Tibial nerve (tissue), 4 donors: ENCODE results near the gene C3. TPM values are rescaled to one million over a fixed set of nuclear protein-coding genes. Genes with fewer than 3 reads are reported as not detected.
A peak's percentile ranks its signal among the peaks of the same experiment; 100 is the strongest.
"Not testable (repeated sequence)": the region's sequence is repeated elsewhere in the genome, so short reads cannot be mapped to it uniquely, and the experiment has no call there.

ENCODE experiments used
- DNase-seq, 2 donors: peaks; one replicate each; pipeline ENCODE4 v3.0.0-alpha.2; 2019; ENCODE audit warnings: low spot score in 2 of 2
- H3K27ac ChIP-seq, 4 donors: fragments of 200-600 bp; sonication (generic) in 3 of 4; one replicate each; pipeline ENCODE4 v1.5.1; 2017 to 2019; ENCODE audit warnings: mild to moderate bottlenecking in 1 of 4
- H3K27me3 ChIP-seq, 2 donors: fragments of 200-600 bp; sonication (generic) in 1 of 2; one replicate each; pipeline versions ENCODE4 v1.5.1 to v1.6.0; 2017 to 2019
- H3K36me3 ChIP-seq, 3 donors: fragments of 200-600 bp; sonication (generic); one replicate each; pipeline ENCODE4 v1.5.1; 2018 to 2019
- H3K4me1 ChIP-seq, 4 donors: fragments of 200-600 bp; sonication (generic) in 3 of 4; one replicate each; pipeline ENCODE4 v1.5.1; 2017 to 2019
- H3K4me3 ChIP-seq, 4 donors: fragments of 200-600 bp; sonication (generic) in 3 of 4; one replicate each; pipeline ENCODE4 v1.5.1; 2017 to 2019; ENCODE audit warnings: mild to moderate bottlenecking in 1 of 4, moderate library complexity in 1 of 4
- H3K9me3 ChIP-seq, 4 donors: fragments of 200-600 bp; sonication (generic) in 3 of 4; one replicate each; pipeline ENCODE4 v1.5.1; 2017 to 2019
- EP300 ChIP-seq, 2 donors: sonication (generic); formaldehyde crosslinking; IDR thresholded peaks; one replicate each; pipeline ENCODE4 v1.6.1; 2017; ENCODE audit warnings: antibody characterized with exemption in 2 of 2, mild to moderate bottlenecking in 1 of 2
- POLR2A ChIP-seq, 2 donors: fragments of 450-650 bp; IDR thresholded peaks; one replicate each; pipeline ENCODE4 v1.6.1; 2017; ENCODE audit warnings: antibody characterized with exemption in 2 of 2, mild to moderate bottlenecking in 2 of 2, moderate library complexity in 2 of 2
- WGBS, 2 donors: methylation state at CpG; one replicate each; pipeline ENCODE4 v1.1.5; 2018; 5-methylcytosine and 5-hydroxymethylcytosine counted together
- total RNA-seq, 4 donors: library from RNA; depleted of rRNA; stranded (reverse); fragments of >200 nt; gene quantifications; one replicate each; pipeline ENCODE4 v1.1.0, GENCODE V29; 2016
- TF ChIP-seq, protein P1 (sequence below), 5 experiments: fragments of 200-600 bp in 3 of 5; fragments of 450-650 bp in 2 of 5; sonication (generic) in 3 of 5; IDR thresholded peaks; one replicate each; pipeline ENCODE4 v1.5.1; 2016 to 2019; ENCODE audit warnings: antibody characterized with exemption in 5 of 5, mild to moderate bottlenecking in 3 of 5, moderate library complexity in 2 of 5

C3 gene
- total RNA-seq, 4 donors from 2014 or later, result 256 to 1,128 (median 733) TPM

DNA sequence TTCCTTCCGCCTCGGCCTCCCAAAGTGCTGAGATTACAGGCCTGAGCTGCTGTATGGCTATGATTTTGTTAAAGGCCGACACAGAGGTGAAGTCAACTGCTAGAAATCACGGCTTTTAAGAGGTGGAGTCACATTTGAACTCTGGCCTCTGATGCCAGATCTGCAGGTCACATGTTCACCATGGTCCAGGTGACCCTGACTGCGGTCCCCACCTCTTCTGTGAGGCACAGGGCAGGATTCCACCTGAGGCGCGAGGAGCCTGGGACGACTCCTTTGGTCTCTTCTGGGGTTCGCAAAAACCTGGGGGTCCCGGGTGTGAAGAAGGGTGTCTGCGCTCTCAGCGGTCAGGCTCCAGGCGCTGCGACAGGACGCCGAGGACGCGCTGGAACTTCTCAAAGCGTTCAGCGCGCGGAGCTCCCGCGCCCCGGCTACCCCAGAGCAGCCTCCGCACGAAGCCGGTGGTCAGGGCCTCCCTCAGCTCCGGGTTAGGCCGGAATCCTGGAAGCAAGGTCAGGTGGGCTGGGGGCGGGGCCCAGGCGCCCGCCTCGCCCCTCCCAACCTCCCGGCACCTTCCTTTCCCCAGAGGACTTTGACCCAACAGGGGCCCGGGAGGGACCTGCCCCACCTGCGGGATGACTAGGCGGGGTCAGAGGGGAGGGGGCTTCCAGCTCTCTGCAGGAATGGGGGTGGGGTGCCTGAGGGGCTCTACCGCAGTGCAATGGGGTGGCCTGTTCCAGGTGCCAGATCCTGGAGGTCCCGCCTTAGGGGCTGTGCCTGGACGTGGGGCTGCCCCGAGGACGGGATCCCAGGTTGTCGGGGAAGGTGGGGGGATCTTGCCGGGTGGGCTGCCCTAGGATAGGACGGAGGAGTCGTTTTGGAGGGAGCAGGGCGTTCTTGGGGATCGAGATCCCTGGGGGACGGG is 32.1 kb upstream of the C3 start:
- no peaks in the 10 kb centered on the region for H3K9me3 ChIP-seq
- H3K4me1 ChIP-seq, result peaks cover 0 to 23% (median 9%) of the 10 kb centered on the region in 4 donors
- peak overlapping the region; percentile 19 to 76 (median 72) for H3K27ac ChIP-seq
- no peaks in the 10 kb centered on the region for H3K27me3 ChIP-seq
- TF ChIP-seq, protein P1, sequence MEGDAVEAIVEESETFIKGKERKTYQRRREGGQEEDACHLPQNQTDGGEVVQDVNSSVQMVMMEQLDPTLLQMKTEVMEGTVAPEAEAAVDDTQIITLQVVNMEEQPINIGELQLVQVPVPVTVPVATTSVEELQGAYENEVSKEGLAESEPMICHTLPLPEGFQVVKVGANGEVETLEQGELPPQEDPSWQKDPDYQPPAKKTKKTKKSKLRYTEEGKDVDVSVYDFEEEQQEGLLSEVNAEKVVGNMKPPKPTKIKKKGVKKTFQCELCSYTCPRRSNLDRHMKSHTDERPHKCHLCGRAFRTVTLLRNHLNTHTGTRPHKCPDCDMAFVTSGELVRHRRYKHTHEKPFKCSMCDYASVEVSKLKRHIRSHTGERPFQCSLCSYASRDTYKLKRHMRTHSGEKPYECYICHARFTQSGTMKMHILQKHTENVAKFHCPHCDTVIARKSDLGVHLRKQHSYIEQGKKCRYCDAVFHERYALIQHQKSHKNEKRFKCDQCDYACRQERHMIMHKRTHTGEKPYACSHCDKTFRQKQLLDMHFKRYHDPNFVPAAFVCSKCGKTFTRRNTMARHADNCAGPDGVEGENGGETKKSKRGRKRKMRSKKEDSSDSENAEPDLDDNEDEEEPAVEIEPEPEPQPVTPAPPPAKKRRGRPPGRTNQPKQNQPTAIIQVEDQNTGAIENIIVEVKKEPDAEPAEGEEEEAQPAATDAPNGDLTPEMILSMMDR (IDR thresholded peaks at IDR 0.05), result no peak
- TF ChIP-seq EP300 (IDR thresholded peaks at IDR 0.05) (no peak), POLR2A (IDR thresholded peaks at IDR 0.05) (no peak)
- DNase-seq, result no peak
- H3K4me3 ChIP-seq, result peak overlapping the region in 3 of 4 donors; percentile 44 to 53 (median 49)
- peaks cover 0 to 51% (median 15%) of the 10 kb centered on the region in 3 donors for H3K36me3 ChIP-seq
- 62 to 63% methylated on average over 41 to 45 of the region's 50 CpGs for WGBS, 2 donors

DNA sequence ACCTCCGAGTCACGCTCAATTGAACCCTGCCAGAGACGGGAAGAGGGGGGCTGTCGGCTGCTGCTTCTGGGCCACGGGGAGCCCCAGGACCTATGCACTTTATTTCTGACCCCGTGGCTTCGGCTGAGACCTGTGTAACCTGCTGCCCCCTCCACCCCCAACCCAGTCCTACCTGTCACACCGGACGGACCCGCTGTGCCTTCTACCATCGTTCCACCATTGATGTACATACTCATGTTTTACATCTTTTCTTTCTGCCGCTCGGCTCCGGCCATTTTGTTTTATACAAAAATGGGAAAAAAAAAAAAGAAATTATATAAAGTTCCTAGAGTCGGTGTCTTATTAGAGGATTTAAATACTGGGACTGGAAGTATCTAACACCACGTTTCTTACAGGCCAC is 30.7 kb upstream of the C3 start:
- TF ChIP-seq, protein P1 (IDR thresholded peaks at IDR 0.05), result no peak
- TF ChIP-seq EP300 (IDR thresholded peaks at IDR 0.05) (no peak), POLR2A (IDR thresholded peaks at IDR 0.05) (no peak)
- no peaks in the 10 kb centered on the region for H3K27me3 ChIP-seq
- H3K4me3 ChIP-seq, result no peak overlapping the region
- H3K9me3 ChIP-seq, result no peaks in the 10 kb centered on the region
- H3K36me3 ChIP-seq, result peaks cover 4 to 65% (median 22%) of the 10 kb centered on the region in 3 donors
- peaks cover 0 to 23% (median 9%) of the 10 kb centered on the region in 4 donors for H3K4me1 ChIP-seq
- H3K27ac ChIP-seq, result no peak overlapping the region
- DNase-seq, result no peak
- 88 to 90% methylated on average over 16 of the region's 16 CpGs for WGBS, 2 donors

DNA sequence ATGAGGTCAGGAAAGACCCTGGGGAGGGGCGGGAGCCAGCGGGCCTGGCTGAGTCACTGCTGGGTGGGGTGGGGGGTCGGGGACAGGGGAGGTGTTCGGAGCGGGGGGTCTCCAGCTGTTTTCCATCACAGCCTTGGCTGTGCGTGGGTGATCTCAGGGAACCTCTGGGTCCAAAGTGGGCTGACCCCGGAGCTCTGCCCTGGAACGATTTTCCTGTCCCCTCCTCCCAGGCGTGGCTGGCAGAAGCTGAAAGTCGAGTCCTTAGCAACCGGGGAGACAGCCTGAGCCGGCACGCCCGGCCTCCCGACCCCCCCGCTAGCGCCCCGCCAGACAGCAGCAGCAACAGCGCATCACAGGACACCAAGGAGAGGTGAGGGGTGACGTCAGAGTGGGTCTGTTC is 29.6 kb upstream of the C3 start:
- Histone ChIP-seq H3K9me3 (no peaks in the 10 kb centered on the region), H3K27me3 (no peaks in the 10 kb centered on the region), H3K36me3 (peaks cover 4 to 73% (median 22%) of the 10 kb centered on the region in 3 donors), H3K27ac (peak overlapping the region in 2 of 4 donors; percentile 37 to 42), H3K4me1 (peaks cover 0 to 31% (median 15%) of the 10 kb centered on the region in 4 donors), H3K4me3 (no peak overlapping the region)
- no peak for DNase-seq
- TF ChIP-seq, protein P1 (IDR thresholded peaks at IDR 0.05), result no peak
- no peak for TF ChIP-seq POLR2A (IDR thresholded peaks at IDR 0.05)
- TF ChIP-seq EP300 (IDR thresholded peaks at IDR 0.05), result no peak
- WGBS, 2 donors, result 42 to 62% methylated on average over 20 of the region's 20 CpGs

DNA sequence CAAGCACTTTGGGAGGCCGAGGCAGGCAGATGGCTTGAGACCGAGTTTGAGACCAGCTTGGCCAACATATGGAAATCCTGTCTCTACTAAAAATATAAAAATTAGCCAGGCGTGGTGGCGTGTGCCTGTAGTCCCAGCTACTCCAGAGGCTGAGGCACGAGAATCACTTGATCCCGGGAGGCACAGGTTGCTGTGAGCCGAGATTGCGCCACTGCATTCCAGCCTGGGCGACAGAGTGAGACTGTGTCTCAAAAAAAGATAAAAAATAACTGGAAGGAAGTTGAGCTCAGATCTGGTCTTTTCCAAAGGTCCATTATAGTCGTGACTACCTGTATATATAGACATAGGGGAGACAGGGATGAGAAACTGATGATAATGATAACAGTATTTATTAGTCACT is 28.1 kb upstream of the C3 start:
- 85 to 91% methylated on average over 10 of the region's 10 CpGs for WGBS, 2 donors
- peaks cover 4 to 83% (median 22%) of the 10 kb centered on the region in 3 donors for H3K36me3 ChIP-seq
- H3K27ac ChIP-seq, H3K27me3 ChIP-seq, H3K9me3 ChIP-seq, H3K4me3 ChIP-seq, DNase-seq: not testable (repeated sequence)
- peaks cover 0 to 42% (median 27%) of the 10 kb centered on the region in 4 donors for H3K4me1 ChIP-seq

DNA sequence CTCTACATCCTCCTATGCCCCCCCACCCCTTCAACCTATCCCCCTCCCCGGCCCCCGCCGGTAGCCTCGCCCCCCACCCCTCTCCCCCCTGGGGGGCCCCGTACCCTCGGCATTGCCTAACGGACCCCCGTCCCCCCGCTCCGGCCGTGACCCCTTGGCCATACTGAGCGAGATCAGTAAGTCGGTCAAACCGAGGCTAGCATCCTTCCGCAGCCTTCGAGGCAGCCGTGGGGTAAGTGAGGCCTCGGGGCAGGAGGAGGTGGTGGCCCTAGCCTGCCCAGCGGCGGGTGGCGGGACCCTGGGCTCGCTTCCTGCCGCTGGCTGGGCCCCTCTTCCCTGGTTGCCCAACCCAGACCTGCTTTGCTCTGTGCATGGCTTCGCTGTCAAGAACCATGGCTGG is 25.5 kb upstream of the C3 start:
- H3K4me3 ChIP-seq, result no peak overlapping the region
- 89 to 94% methylated on average over 20 to 22 of the region's 24 CpGs for WGBS, 2 donors
- TF ChIP-seq EP300 (IDR thresholded peaks at IDR 0.05) (no peak), POLR2A (IDR thresholded peaks at IDR 0.05) (no peak)
- TF ChIP-seq, protein P1 (IDR thresholded peaks at IDR 0.05), result no peak
- H3K27ac ChIP-seq, result peak overlapping the region in 2 of 4 donors; percentile 73 to 97
- H3K4me1 ChIP-seq, result peaks cover 0 to 58% (median 21%) of the 10 kb centered on the region in 4 donors
- DNase-seq, result no peak
- no peaks in the 10 kb centered on the region for H3K9me3 ChIP-seq
- peaks cover 4 to 76% (median 22%) of the 10 kb centered on the region in 3 donors for H3K36me3 ChIP-seq
- no peaks in the 10 kb centered on the region for H3K27me3 ChIP-seq
